Hematopoietic multipotent progenitor cell treated with erythropoietin and hydrocortisone succinate and interleukin-3 and kit ligand, for 15 days (in vitro differentiated cells): Measurements from ENCODE around the gene SLC16A12.
A peak's percentile ranks its signal among the peaks of the same experiment; 100 is the strongest.

Experiments used
- DNase-seq: peaks from one replicate; pipeline ENCODE4 v3.0.0-alpha.2; 2015; ENCODE audit warnings: low spot score

Gene SLC16A12, protein sequence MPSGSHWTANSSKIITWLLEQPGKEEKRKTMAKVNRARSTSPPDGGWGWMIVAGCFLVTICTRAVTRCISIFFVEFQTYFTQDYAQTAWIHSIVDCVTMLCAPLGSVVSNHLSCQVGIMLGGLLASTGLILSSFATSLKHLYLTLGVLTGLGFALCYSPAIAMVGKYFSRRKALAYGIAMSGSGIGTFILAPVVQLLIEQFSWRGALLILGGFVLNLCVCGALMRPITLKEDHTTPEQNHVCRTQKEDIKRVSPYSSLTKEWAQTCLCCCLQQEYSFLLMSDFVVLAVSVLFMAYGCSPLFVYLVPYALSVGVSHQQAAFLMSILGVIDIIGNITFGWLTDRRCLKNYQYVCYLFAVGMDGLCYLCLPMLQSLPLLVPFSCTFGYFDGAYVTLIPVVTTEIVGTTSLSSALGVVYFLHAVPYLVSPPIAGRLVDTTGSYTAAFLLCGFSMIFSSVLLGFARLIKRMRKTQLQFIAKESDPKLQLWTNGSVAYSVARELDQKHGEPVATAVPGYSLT

GRCh38 chr10:89535171-89536012 lies at the start of gene SLC16A12:
TSS of gene SLC16A12 (minus strand) at chr10:89535594. CDS start at chr10:89462578, 73,016 bp downstream.
- DNase-seq: no peak

GRCh38 chr10:89582022-89582421 lies 46.6 kb upstream of the SLC16A12 start:
- no peak for DNase-seq

DNA sequence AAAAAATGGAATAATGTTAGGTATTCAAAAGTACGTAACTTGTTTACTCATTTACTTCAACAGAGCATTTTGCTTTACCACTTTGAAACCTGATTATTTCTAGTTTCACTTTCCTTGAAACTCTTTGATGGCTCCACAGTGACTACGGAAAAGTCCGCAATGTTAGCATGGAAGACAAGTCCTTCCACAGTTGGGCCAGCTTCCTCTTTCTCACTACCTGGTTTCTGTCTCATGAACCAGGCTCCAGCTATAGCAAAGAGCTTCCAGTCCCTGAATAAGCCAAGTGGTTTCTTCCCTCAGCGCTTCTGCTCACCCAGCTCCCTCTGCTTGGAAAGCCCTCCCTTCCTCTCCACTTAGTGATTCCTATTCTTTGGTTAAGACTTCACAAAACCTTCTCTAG lies 44.8 kb upstream of the SLC16A12 start:
- no peak for DNase-seq

DNA sequence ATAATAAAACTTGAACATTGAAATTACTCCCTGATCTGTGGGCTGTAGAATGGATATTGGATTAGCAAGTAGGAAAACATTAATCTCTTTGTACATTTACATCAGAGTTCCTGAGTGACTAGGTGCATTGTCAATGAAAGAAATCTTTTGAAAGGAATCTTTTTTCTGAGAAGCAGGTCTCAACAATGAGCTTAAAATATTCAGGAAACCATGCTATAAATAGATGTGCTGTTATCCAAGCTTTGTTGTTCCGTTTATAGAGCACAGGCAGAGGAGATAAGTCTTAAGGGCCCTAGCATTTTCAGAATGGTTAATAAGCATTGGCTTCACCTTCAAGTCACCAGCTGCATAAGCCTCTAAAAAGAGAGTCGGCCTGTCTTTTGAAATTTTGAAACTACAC lies 41.3 kb upstream of the SLC16A12 start:
- no peak for DNase-seq

- no peak for DNase-seq
Observed at GRCh38 chr10:89576022-89576421, 40.6 kb upstream of the SLC16A12 start.

GRCh38 chr10:89575031-89575430 lies 39.6 kb upstream of the SLC16A12 start:
- DNase-seq: no peak

GRCh38 chr10:89574368-89574767 lies 39.0 kb upstream of the SLC16A12 start:
- no peak for DNase-seq

GRCh38 chr10:89567576-89568245 lies 32.3 kb upstream of the SLC16A12 start:
- DNase-seq: no peak

DNA sequence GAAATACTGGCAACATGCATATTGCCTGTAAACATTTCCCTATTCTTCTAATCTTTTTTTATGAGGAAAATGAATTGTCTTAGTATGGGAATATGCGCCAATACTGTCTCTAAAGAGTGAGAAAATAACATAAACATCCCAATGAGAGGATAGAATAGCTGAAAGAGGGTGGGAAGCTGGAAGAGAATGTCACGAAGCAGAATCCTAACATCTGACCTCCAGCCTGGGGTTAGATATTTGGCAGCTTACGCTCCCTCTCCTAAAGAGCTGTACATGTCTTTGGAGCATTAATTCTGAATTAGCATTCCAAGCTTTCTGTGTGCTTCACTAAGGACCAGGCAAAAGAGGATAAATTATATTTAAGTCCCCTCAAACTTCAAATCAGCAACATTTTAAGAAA lies 31.6 kb upstream of the SLC16A12 start:
- DNase-seq: no peak

GRCh38 chr10:89566095-89566950 lies 30.9 kb upstream of the SLC16A12 start:
- DNase-seq: no peak

- DNase-seq: no peak
Observed at GRCh38 chr10:89565180-89565579, 29.8 kb upstream of the SLC16A12 start.

GRCh38 chr10:89563861-89564478 lies 28.6 kb upstream of the SLC16A12 start:
- peak; percentile 60 for DNase-seq

DNA sequence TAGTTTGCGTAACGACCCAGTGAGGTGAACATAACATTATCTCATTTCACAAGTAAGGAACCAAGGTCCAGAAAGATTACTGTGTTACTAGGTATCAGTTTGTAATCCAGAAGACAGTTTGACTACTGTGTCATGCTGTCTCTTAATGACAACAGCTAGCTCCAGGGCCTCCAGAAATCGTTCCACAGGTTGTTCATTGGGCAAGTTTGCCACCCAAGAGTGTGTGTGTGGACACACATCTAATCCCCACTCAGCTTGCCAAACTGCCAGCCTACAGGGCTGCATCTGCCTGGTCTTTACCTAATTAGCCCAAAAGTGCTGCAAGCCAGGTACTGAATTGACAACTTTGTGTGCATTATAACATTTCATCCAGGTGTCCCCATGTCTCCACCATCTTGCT lies 27.9 kb upstream of the SLC16A12 start:
- DNase-seq: no peak

- no peak for DNase-seq
Observed at GRCh38 chr10:89556600-89556999, 21.2 kb upstream of the SLC16A12 start.

DNA sequence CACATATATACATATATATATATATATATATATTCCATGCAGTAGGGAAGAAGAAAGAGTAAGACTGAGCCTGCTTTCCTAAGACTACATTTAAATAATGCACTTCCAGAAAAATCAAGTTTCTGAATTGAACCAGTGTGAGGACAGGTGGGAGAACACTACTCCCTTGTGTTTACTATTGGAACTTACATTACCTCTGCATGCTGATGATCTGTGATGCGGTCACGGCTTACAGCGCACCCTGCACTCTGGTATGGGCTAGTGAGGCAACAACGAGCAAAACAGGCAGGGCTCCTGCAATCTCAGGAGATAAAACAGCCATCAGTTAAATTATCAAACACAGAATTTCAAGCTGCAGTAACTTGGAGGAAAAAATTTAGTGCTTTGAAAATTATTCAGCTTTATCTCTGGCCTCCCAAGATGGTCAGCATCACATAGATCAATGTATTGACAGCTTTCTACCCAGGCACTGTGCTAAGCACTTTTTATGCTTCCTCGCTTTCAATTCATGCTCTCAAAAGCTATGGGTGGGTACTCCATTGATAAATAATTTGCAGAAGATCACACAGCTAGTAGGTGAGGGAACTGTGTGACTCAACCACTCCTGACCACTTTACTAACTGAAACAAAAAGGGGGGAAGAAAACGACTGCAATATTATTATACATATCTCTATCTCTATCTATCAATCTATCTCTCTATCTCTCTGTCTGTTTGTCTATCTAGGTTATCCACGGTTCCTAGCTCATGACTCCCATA lies 20.5 kb upstream of the SLC16A12 start:
- no peak for DNase-seq

DNA sequence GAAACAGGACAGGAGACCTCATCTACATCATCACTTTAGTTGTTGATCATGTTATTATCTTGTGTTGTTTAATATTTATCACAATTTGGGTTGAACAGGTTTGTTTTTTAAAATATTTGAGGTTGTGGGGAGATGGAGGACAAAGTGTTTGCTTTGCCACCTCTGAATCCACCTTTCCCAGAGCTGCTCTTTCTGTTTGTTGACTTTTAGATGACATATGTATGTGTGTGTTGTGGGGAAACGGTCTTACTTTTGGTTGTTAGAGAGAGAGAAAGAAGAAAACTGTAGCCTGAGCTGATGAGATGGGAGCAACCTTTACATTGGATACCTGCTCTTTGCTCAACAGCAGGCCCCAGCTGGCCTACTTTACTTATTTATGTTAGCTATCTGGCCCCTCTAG lies 19.0 kb upstream of the SLC16A12 start:
- DNase-seq: no peak

GRCh38 chr10:89553064-89553734 lies 17.8 kb upstream of the SLC16A12 start:
- no peak for DNase-seq

- DNase-seq: no peak
Observed at GRCh38 chr10:89552213-89552612, 16.8 kb upstream of the SLC16A12 start.

GRCh38 chr10:89550509-89550908 lies 15.1 kb upstream of the SLC16A12 start:
- no peak for DNase-seq

DNA sequence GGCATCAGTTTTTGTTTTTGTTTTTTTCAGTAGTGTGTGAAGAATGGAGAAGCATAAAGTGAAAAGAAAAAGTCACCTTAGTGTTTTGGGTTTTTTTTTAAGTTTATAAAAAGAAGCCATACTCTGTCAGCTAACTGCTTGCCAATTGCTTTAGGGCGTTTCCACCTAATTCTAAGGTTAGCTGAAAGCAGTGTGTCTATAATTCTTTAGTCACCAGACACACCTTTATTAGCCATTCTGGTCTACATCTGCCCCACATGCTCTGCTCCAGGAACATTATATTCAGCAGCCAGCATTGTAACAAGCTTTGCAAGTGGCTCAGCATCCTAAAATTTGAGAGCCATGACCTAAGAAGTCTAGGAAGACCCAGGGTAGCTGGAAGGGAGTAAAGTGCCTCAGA lies 14.1 kb upstream of the SLC16A12 start:
- no peak for DNase-seq
